SK-N-SH (cell line): ENCODE results near the gene LMBR1L. TPM values are rescaled to one million over a fixed set of nuclear protein-coding genes. Genes with fewer than 3 reads are reported as not detected.

Experiments
- CTCF ChIA-PET: fragments of 300-600, 350-600 bp; formaldehyde crosslinking; extraction: SDS; loops from one replicate; lab custom pipeline; 2021; lab: Yijun Ruan, JAX
- POLR2A ChIA-PET: fragments of 350-600 bp; sonication (Branson Sonifier 250); formaldehyde crosslinking; extraction: SDS; loops from one replicate; lab custom pipeline; 2020; ENCODE audit warnings: antibody characterized with exemption, inconsistent platforms; lab: Yijun Ruan, JAX
- DNase-seq: peaks from one replicate; pipeline ENCODE4 v3.0.0; 2012
- H2AFZ ChIP-seq: fragments of 200-600 bp; sonication (generic); 2 replicates; pipeline ENCODE4 v1.8.1; 2016; ENCODE audit warnings: antibody characterized with exemption, mild to moderate bottlenecking, low read depth
- H3F3A ChIP-seq: fragments of 200-600 bp; sonication (generic); replicated peaks from 2 replicates; pipeline ENCODE3; 2016; ENCODE audit warnings: antibody characterized with exemption, mild to moderate bottlenecking; ENCODE audit not compliant: insufficient read depth
- H3K27ac ChIP-seq, 2 experiments: fragments of 200-500 bp in 1 of 2; fragments of 200-600 bp in 1 of 2; sonication (Bioruptor generic) in 1 of 2; sonication (generic), shearing (Covaris generic) in 1 of 2; 2 replicates each; pipeline versions ENCODE4 v1.5.1 to v1.6.1; 2014 to 2016; ENCODE audit warnings: low read depth in 2 of 2, inconsistent platforms in 1 of 2, low read length in 1 of 2, mild to moderate bottlenecking in 1 of 2, mixed read lengths in 1 of 2
- H3K27me3 ChIP-seq: fragments of 200-600 bp; sonication (generic), shearing (Covaris generic); 2 replicates; pipeline ENCODE4 v1.6.1; 2016; ENCODE audit warnings: mixed run types; ENCODE audit not compliant: insufficient read depth
- H3K36me3 ChIP-seq, 2 experiments: fragments of 200-500 bp in 1 of 2; fragments of 200-600 bp in 1 of 2; sonication (Bioruptor generic) in 1 of 2; sonication (generic) in 1 of 2; replicated peaks in 1 of 2; 2 replicates each; pipeline versions ENCODE3 to v1.5.1; 2014 to 2016; ENCODE audit warnings: low read length in 1 of 2, mild to moderate bottlenecking in 1 of 2; ENCODE audit not compliant: insufficient read depth in 2 of 2, control insufficient read depth in 1 of 2
- H3K4me1 ChIP-seq, 2 experiments: fragments of 200-500 bp in 1 of 2; fragments of 200-600 bp in 1 of 2; sonication (Bioruptor generic) in 1 of 2; sonication (generic), shearing (Covaris generic) in 1 of 2; 2 replicates each; pipeline versions ENCODE4 v1.5.1 to v1.6.1; 2014 to 2016; ENCODE audit warnings: low read depth in 1 of 2, low read length in 1 of 2, mixed run types in 1 of 2; ENCODE audit not compliant: insufficient read depth in 2 of 2, control insufficient read depth in 1 of 2
- H3K4me2 ChIP-seq: fragments of 200-600 bp; sonication (generic), shearing (Covaris generic); 2 replicates; pipeline ENCODE4 v1.6.1; 2017; ENCODE audit warnings: mixed run types
- H3K4me3 ChIP-seq, 2 experiments: fragments of 200-500 bp in 1 of 2; fragments of 200-600 bp in 1 of 2; sonication (Bioruptor generic) in 1 of 2; sonication (generic), shearing (Covaris generic) in 1 of 2; 2 replicates each; pipeline versions ENCODE4 v1.5.1 to v1.8.1; 2014 to 2016; ENCODE audit warnings: low read depth in 2 of 2, inconsistent platforms in 1 of 2, low read length in 1 of 2, mild to moderate bottlenecking in 1 of 2, mixed read lengths in 1 of 2, moderate library complexity in 1 of 2
- H3K79me2 ChIP-seq: fragments of 200-600 bp; sonication (generic); 2 replicates; pipeline ENCODE4 v1.8.1; 2017; ENCODE audit warnings: mild to moderate bottlenecking; ENCODE audit not compliant: insufficient read depth
- H3K9ac ChIP-seq: fragments of 200-600 bp; sonication (generic); 2 replicates; pipeline ENCODE4 v1.6.1; 2017; ENCODE audit warnings: mixed run types
- H3K9me2 ChIP-seq: fragments of 200-600 bp; sonication (generic); 2 replicates; pipeline ENCODE4 v1.6.1; 2017; ENCODE audit warnings: mixed run types
- H3K9me3 ChIP-seq: fragments of 200-600 bp; sonication (generic); 2 replicates; pipeline ENCODE4 v1.6.1; 2017; ENCODE audit warnings: mixed run types, mild to moderate bottlenecking, moderate library complexity
- H4K20me1 ChIP-seq: fragments of 200-600 bp; sonication (generic); 2 replicates; pipeline ENCODE4 v1.6.1; 2017; ENCODE audit warnings: mild to moderate bottlenecking, mixed run types; ENCODE audit not compliant: insufficient read depth
- ELF1 ChIP-seq: IDR thresholded peaks from 2 replicates; pipeline ENCODE4 v1.4.0; 2012
- EZH2phosphoT487 ChIP-seq: fragments of 200-600 bp; sonication (generic); IDR thresholded peaks from 2 replicates; pipeline ENCODE4 v1.6.1; 2017; ENCODE audit warnings: low read depth, mixed run types, mild to moderate bottlenecking, antibody characterized with exemption, moderate library complexity, borderline replicate concordance
- FOXJ3 ChIP-seq: sonication (generic); formaldehyde crosslinking; IDR thresholded peaks from 2 replicates; pipeline ENCODE4 v1.5.1; 2020; ENCODE audit warnings: mild to moderate bottlenecking, missing genetic modification reagents
- FOXM1 ChIP-seq: IDR thresholded peaks from 2 replicates; pipeline ENCODE4 v1.4.0; 2012; ENCODE audit warnings: low read depth, mild to moderate bottlenecking
- JUND ChIP-seq: IDR thresholded peaks from 2 replicates; pipeline ENCODE4 v1.4.0; 2012
- MEF2A ChIP-seq: IDR thresholded peaks from 2 replicates; pipeline ENCODE4 v1.4.0; 2012; ENCODE audit warnings: low read depth, borderline replicate concordance
- MXI1 ChIP-seq: IDR thresholded peaks from 2 replicates; pipeline ENCODE4 v1.6.1; 2012; ENCODE audit warnings: mild to moderate bottlenecking, low read depth, low read length, improper control_type of control experiment
- NFIC ChIP-seq: IDR thresholded peaks from 2 replicates; pipeline ENCODE4 v1.4.0; 2012; ENCODE audit warnings: borderline replicate concordance
- POLR2AphosphoS5 ChIP-seq: IDR thresholded peaks from 2 replicates; pipeline ENCODE4 v1.6.1; 2012; ENCODE audit warnings: low read depth, low read length
- RAD21 ChIP-seq: IDR thresholded peaks from 2 replicates; pipeline ENCODE4 v1.6.1; 2012; ENCODE audit warnings: mild to moderate bottlenecking, low read length
- RCOR1 ChIP-seq: fragments of 150-350 bp; IDR thresholded peaks from 2 replicates; pipeline ENCODE4 v1.6.1; 2017; ENCODE audit warnings: antibody characterized with exemption, low read length
- RXRA ChIP-seq: IDR thresholded peaks from 2 replicates; pipeline ENCODE4 v1.4.0; 2012; ENCODE audit warnings: low read depth, mild to moderate bottlenecking, borderline replicate concordance
- SIN3A ChIP-seq: IDR thresholded peaks from 2 replicates; pipeline ENCODE4 v1.6.1; 2012; ENCODE audit warnings: low read depth, mild to moderate bottlenecking, low read length, moderate library complexity, borderline replicate concordance
- SMC3 ChIP-seq: IDR thresholded peaks from 2 replicates; pipeline ENCODE4 v1.6.1; 2012; ENCODE audit warnings: low read depth, low read length, improper control_type of control experiment
- TAF1 ChIP-seq: IDR thresholded peaks from 2 replicates; pipeline ENCODE4 v1.6.1; 2012; ENCODE audit warnings: low read depth, mild to moderate bottlenecking, low read length, moderate library complexity, borderline replicate concordance
- TEAD4 ChIP-seq: IDR thresholded peaks from 2 replicates; pipeline ENCODE4 v1.4.0; 2012; ENCODE audit warnings: mild to moderate bottlenecking, borderline replicate concordance; ENCODE audit not compliant: insufficient read depth
- WGBS: methylation state at CpG from one replicate; pipeline ENCODE4 v1.1.6; 2017; ENCODE audit warnings: low lambda C conversion rate; 5-methylcytosine and 5-hydroxymethylcytosine counted together
- polyA plus RNA-seq, 3 experiments: library from polyadenylated mRNA; depleted of rRNA; stranded (reverse); fragments of >200 nt; gene quantifications; 2 replicates each; pipeline ENCODE4 v1.2.3, GENCODE V29; 2012
- TF ChIP-seq, protein P1 (sequence below): fragments of 150-350 bp; IDR thresholded peaks from 2 replicates; pipeline ENCODE4 v1.6.1; 2016; ENCODE audit warnings: mild to moderate bottlenecking, low read depth, low read length
- TF ChIP-seq, protein P2 (sequence below): IDR thresholded peaks from 2 replicates; pipeline ENCODE4 v1.4.0; 2012; ENCODE audit warnings: low read depth
- TF ChIP-seq, protein P3 (sequence below): IDR thresholded peaks from 2 replicates; pipeline ENCODE4; 2012
- TF ChIP-seq, protein P4 (sequence below): IDR thresholded peaks from 2 replicates; pipeline ENCODE4 v1.6.1; 2012; ENCODE audit warnings: mild to moderate bottlenecking, low read depth, low read length, moderate library complexity

LMBR1L gene
- polyA plus RNA-seq, 1 of the 3 experiments (the other 2 are of a cell fraction): 61.4 TPM

DNA sequence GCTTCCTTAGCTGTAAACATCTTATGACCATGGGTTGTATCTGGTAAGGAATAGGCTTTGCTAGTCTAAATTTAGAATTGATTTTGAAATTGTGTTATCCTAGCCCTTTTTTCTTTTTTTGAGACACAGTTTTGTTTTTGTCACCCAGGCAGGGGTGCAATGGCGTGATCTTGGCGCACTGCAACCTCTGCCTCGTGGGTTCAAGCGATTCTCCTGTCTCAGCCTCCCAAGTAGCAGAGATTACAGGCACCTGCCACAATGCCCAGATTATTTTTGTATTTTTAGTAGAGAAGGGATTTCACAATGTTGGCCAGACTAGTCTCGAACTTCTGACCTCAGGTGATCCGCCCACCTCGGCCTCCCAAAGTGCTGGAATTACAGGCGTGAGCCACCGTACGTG is 22.9 kb upstream of the LMBR1L start:
- TF ChIP-seq RXRA: no peak
- TF ChIP-seq, protein P1, sequence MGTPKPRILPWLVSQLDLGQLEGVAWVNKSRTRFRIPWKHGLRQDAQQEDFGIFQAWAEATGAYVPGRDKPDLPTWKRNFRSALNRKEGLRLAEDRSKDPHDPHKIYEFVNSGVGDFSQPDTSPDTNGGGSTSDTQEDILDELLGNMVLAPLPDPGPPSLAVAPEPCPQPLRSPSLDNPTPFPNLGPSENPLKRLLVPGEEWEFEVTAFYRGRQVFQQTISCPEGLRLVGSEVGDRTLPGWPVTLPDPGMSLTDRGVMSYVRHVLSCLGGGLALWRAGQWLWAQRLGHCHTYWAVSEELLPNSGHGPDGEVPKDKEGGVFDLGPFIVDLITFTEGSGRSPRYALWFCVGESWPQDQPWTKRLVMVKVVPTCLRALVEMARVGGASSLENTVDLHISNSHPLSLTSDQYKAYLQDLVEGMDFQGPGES: no peak
- no peak for TF ChIP-seq EZH2phosphoT487
- TF ChIP-seq MXI1: no peak
- TF ChIP-seq MEF2A: no peak
- TF ChIP-seq NFIC: no peak
- TF ChIP-seq RCOR1: no peak
- TF ChIP-seq SMC3: no peak
- TF ChIP-seq, protein P2, sequence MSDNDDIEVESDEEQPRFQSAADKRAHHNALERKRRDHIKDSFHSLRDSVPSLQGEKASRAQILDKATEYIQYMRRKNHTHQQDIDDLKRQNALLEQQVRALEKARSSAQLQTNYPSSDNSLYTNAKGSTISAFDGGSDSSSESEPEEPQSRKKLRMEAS: no peak
- H3K9me2 ChIP-seq: no peaks in the 10 kb centered on the region
- H3K79me2 ChIP-seq: peaks cover 59% of the 10 kb centered on the region
- H3K36me3 ChIP-seq: peaks cover 14 to 18% of the 10 kb centered on the region in 2 experiments
- H4K20me1 ChIP-seq: peaks cover 19% of the 10 kb centered on the region
- peak overlapping the region; percentile 60; the same call in 1 of the 2 replicates for H3K9ac ChIP-seq
- WGBS: 93% methylated on average over 10 of the region's 10 CpGs
- ChIA-PET CTCF (interaction anchor here (0.9 to 7.3 kb wide), 5 partner anchors 25 to 100 kb away, joined by 3 to 69 read pairs (median 4); no protein-coding TSS in a partner anchor), POLR2A (interaction anchor here (0.7 to 4.8 kb wide), 5 partner anchors 9 to 100 kb away, joined by 4 to 97 read pairs (median 28); partner anchors contain the start of genes LMBR1L and TUBA1A)
- peaks cover 10 to 15% of the 10 kb centered on the region in 2 experiments; a peak in 3 of 4 replicates for H3K4me1 ChIP-seq
- no peak for DNase-seq
- no peaks in the 10 kb centered on the region for H3K27me3 ChIP-seq
- no peaks in the 10 kb centered on the region for H3K9me3 ChIP-seq
- H3K4me3 ChIP-seq: peak overlapping the region; percentile 53 to 77; a peak in 3 of 4 replicates
- H3K4me2 ChIP-seq: peak overlapping the region; percentile 68
- peak overlapping the region; percentile 73 to 92; a peak in 2 of 4 replicates for H3K27ac ChIP-seq
- peak overlapping the region; percentile 89 for H2AFZ ChIP-seq
- peaks cover 36% of the 10 kb centered on the region for H3F3A ChIP-seq

DNA sequence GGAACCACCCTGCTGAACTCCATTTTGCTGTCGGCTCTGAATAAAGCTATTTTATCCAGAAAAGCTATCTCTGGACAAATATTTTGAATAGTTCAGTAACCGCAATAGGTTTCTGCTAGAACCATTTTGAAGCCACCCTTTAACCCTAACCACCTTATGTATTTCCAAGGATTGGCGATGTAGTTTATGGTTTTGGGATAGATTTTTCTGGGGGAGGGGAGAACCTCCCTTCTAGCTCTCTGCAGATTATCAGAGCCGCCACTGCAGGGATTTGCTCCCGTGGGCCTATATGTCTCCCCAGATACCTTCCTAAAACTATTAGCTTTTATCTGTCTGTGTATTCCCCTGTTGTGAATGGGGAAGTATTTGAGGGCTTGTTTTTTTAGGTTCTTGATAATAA is 22.4 kb upstream of the LMBR1L start:
- H3K9me2 ChIP-seq: no peaks in the 10 kb centered on the region
- H3K79me2 ChIP-seq: peaks cover 59% of the 10 kb centered on the region
- peak overlapping the region; percentile 68 for H3K4me2 ChIP-seq
- no peaks in the 10 kb centered on the region for H3K9me3 ChIP-seq
- H3K27me3 ChIP-seq: no peaks in the 10 kb centered on the region
- 14% methylated on average over 5 of the region's 5 CpGs for WGBS
- peak overlapping the region; percentile 89 for H2AFZ ChIP-seq
- H3K4me3 ChIP-seq: peak overlapping the region; percentile 53 to 77
- CTCF ChIA-PET: interaction anchor here (0.8 to 7.3 kb wide), 6 partner anchors 26 to 100 kb away, joined by 3 to 69 read pairs (median 4); no protein-coding TSS in a partner anchor
- peaks cover 10 to 15% of the 10 kb centered on the region in 2 experiments; a peak in 3 of 4 replicates for H3K4me1 ChIP-seq
- peaks cover 15 to 18% of the 10 kb centered on the region in 2 experiments for H3K36me3 ChIP-seq
- peak overlapping the region; percentile 73 to 92 for H3K27ac ChIP-seq
- peak overlapping the region; percentile 60 for H3K9ac ChIP-seq
- peaks cover 22% of the 10 kb centered on the region for H4K20me1 ChIP-seq
- peaks cover 36% of the 10 kb centered on the region for H3F3A ChIP-seq
- POLR2A ChIA-PET: interaction anchor here (0.7 to 4.8 kb wide), 7 partner anchors 9 to 234 kb away, joined by 3 to 97 read pairs (median 8); partner anchors contain the start of genes LMBR1L, RHEBL1, SPATS2 and TUBA1A
- peak; percentile 45 for DNase-seq
- TF ChIP-seq RAD21: peak; percentile 6; the same call in 1 of the 2 replicates
- no peak for TF ChIP-seq ELF1
- no peak for TF ChIP-seq TEAD4
- no peak for TF ChIP-seq FOXJ3 (CRISPR knock-in tag)
- peak; percentile 29; the same call in 1 of the 2 replicates for TF ChIP-seq TAF1
- no peak for TF ChIP-seq RXRA
- TF ChIP-seq MXI1: no peak
- TF ChIP-seq, protein P3, sequence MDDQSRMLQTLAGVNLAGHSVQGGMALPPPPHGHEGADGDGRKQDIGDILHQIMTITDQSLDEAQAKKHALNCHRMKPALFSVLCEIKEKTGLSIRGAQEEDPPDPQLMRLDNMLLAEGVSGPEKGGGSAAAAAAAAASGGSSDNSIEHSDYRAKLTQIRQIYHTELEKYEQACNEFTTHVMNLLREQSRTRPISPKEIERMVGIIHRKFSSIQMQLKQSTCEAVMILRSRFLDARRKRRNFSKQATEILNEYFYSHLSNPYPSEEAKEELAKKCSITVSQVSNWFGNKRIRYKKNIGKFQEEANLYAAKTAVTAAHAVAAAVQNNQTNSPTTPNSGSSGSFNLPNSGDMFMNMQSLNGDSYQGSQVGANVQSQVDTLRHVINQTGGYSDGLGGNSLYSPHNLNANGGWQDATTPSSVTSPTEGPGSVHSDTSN: no peak
- no peak for TF ChIP-seq FOXM1
- TF ChIP-seq, protein P4, sequence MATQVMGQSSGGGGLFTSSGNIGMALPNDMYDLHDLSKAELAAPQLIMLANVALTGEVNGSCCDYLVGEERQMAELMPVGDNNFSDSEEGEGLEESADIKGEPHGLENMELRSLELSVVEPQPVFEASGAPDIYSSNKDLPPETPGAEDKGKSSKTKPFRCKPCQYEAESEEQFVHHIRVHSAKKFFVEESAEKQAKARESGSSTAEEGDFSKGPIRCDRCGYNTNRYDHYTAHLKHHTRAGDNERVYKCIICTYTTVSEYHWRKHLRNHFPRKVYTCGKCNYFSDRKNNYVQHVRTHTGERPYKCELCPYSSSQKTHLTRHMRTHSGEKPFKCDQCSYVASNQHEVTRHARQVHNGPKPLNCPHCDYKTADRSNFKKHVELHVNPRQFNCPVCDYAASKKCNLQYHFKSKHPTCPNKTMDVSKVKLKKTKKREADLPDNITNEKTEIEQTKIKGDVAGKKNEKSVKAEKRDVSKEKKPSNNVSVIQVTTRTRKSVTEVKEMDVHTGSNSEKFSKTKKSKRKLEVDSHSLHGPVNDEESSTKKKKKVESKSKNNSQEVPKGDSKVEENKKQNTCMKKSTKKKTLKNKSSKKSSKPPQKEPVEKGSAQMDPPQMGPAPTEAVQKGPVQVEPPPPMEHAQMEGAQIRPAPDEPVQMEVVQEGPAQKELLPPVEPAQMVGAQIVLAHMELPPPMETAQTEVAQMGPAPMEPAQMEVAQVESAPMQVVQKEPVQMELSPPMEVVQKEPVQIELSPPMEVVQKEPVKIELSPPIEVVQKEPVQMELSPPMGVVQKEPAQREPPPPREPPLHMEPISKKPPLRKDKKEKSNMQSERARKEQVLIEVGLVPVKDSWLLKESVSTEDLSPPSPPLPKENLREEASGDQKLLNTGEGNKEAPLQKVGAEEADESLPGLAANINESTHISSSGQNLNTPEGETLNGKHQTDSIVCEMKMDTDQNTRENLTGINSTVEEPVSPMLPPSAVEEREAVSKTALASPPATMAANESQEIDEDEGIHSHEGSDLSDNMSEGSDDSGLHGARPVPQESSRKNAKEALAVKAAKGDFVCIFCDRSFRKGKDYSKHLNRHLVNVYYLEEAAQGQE: no peak
- no peak for TF ChIP-seq SIN3A
- TF ChIP-seq MEF2A: no peak
- TF ChIP-seq JUND: no peak
- TF ChIP-seq POLR2AphosphoS5: peak; percentile 10; the same call in 1 of the 2 replicates
